ENCODE data around the gene TFAP2A. TPM values are rescaled to one million over a fixed set of nuclear protein-coding genes. Genes with fewer than 3 reads are reported as not detected.

TFAP2A gene
- total RNA-seq, 1 donor from 2014 or later: 0.29 TPM

Other genes with a start within 250 kb of the TFAP2A start
- 12.4 and 16.6 TPM in 2 replicates for gene GCNT2, start 106.3 kb upstream of the TFAP2A start, total RNA-seq